Neural cell (in vitro differentiated cells): ENCODE results near the gene DUSP14. TPM values are rescaled to one million over a fixed set of nuclear protein-coding genes. Genes with fewer than 3 reads are reported as not detected.

Source experiments
- H2AFZ ChIP-seq: fragments of 200-600, 300-800 bp; sonication (generic), shearing (Covaris generic); 2 replicates; pipeline ENCODE4 v1.6.0; 2014; ENCODE audit warnings: low read depth, mild to moderate bottlenecking, antibody characterized with exemption, low read length, moderate library complexity
- H3F3A ChIP-seq: fragments of 200-600 bp; shearing (Covaris generic); 2 replicates; pipeline ENCODE4 v1.6.1; 2016; ENCODE audit warnings: mild to moderate bottlenecking, moderate library complexity, mixed read lengths, antibody characterized with exemption, low read length; ENCODE audit not compliant: insufficient read depth, poor library complexity, severe bottlenecking
- H3K27ac ChIP-seq: fragments of 200-600, 300-800 bp; sonication (generic), shearing (Covaris generic); 2 replicates; pipeline ENCODE4 v1.5.1; 2014; ENCODE audit warnings: mild to moderate bottlenecking, low read length, moderate library complexity
- H3K27me3 ChIP-seq: fragments of 300-800, 200-600 bp; sonication (generic), shearing (Covaris generic); 2 replicates; pipeline ENCODE4 v1.6.0; 2014; ENCODE audit warnings: mild to moderate bottlenecking, low read depth, low read length, moderate library complexity; ENCODE audit not compliant: insufficient read depth
- H3K36me3 ChIP-seq: fragments of 300-800, 200-600 bp; sonication (generic), shearing (Covaris generic); 2 replicates; pipeline ENCODE4 v1.5.1; 2014; ENCODE audit warnings: mild to moderate bottlenecking, antibody characterized with exemption, low read length, moderate library complexity; ENCODE audit not compliant: insufficient read depth
- H3K4me2 ChIP-seq: fragments of 300-800, 200-600 bp; sonication (generic), shearing (Covaris generic); 2 replicates; pipeline ENCODE4 v1.6.0; 2014; ENCODE audit warnings: mild to moderate bottlenecking, low read length
- H3K4me3 ChIP-seq: fragments of 300-800, 200-600 bp; sonication (generic), shearing (Covaris generic); 2 replicates; pipeline ENCODE4 v1.5.1; 2014; ENCODE audit warnings: mild to moderate bottlenecking, low read length, moderate library complexity
- H3K79me2 ChIP-seq: fragments of 200-600 bp; shearing (Covaris generic); replicated peaks from 2 replicates; pipeline ENCODE4 v1.6.0; 2014; ENCODE audit warnings: mild to moderate bottlenecking, low read length, moderate library complexity; ENCODE audit not compliant: insufficient read depth
- H3K9ac ChIP-seq: fragments of 300-800, 200-600 bp; sonication (generic), shearing (Covaris generic); 2 replicates; pipeline ENCODE4 v1.6.1; 2016; ENCODE audit warnings: mild to moderate bottlenecking, low read length, mixed read lengths
- H3K9me2 ChIP-seq: fragments of 200-600 bp; shearing (Covaris generic); 2 replicates; pipeline ENCODE4 v1.6.1; 2016; ENCODE audit warnings: mild to moderate bottlenecking, low read length, mixed read lengths; ENCODE audit not compliant: insufficient read depth
- H3K9me3 ChIP-seq: fragments of 200-600, 300-800 bp; sonication (generic), shearing (Covaris generic); 2 replicates; pipeline ENCODE4 v1.6.1; 2016; ENCODE audit warnings: mild to moderate bottlenecking, mixed run types, low read length, moderate library complexity, mixed read lengths
- H4K20me1 ChIP-seq: fragments of 200-600 bp; shearing (Covaris generic); 2 replicates; pipeline ENCODE4 v1.6.1; 2016; ENCODE audit warnings: mild to moderate bottlenecking, mixed run types; ENCODE audit not compliant: insufficient read depth
- CTCF ChIP-seq: fragments of 450-650 bp; IDR thresholded peaks from 2 replicates; pipeline ENCODE4 v1.5.1; 2014; ENCODE audit warnings: antibody characterized with exemption, mild to moderate bottlenecking, moderate library complexity; ENCODE audit not compliant: poor library complexity, severe bottlenecking
- EP300 ChIP-seq: fragments of 450-650 bp; conservative IDR thresholded peaks from 2 replicates; pipeline ENCODE4 v1.6.1; 2014; ENCODE audit warnings: antibody characterized with exemption, mild to moderate bottlenecking, moderate library complexity; ENCODE audit not compliant: poor library complexity, severe bottlenecking
- EZH2 ChIP-seq: fragments of 200-600, 300-800 bp; shearing (Covaris generic), sonication (generic); IDR thresholded peaks from 2 replicates; pipeline ENCODE4 v1.6.1; 2014; ENCODE audit warnings: antibody characterized with exemption, low read length, borderline replicate concordance, mild to moderate bottlenecking; ENCODE audit not compliant: insufficient read depth, poor library complexity, severe bottlenecking
- MXI1 ChIP-seq: fragments of 450-650 bp; conservative IDR thresholded peaks from 2 replicates; pipeline ENCODE4 v1.6.1; 2014; ENCODE audit warnings: antibody characterized with exemption, mild to moderate bottlenecking; ENCODE audit not compliant: poor library complexity, severe bottlenecking
- POLR2AphosphoS5 ChIP-seq: IDR thresholded peaks from 2 replicates; pipeline ENCODE4 v1.6.1; 2012
- RAD21 ChIP-seq: fragments of 450-650 bp; conservative IDR thresholded peaks from 2 replicates; pipeline ENCODE4 v1.6.1; 2014; ENCODE audit warnings: antibody characterized with exemption, mild to moderate bottlenecking, moderate library complexity
- REST ChIP-seq: IDR thresholded peaks from 2 replicates; pipeline ENCODE4 v1.6.1; 2012; ENCODE audit warnings: borderline replicate concordance
- SMC3 ChIP-seq: fragments of 450-650 bp; conservative IDR thresholded peaks from 2 replicates; pipeline ENCODE4 v1.6.1; 2014; ENCODE audit warnings: antibody characterized with exemption, mild to moderate bottlenecking, moderate library complexity; ENCODE audit not compliant: poor library complexity
- TAF1 ChIP-seq: IDR thresholded peaks from 2 replicates; pipeline ENCODE4 v1.6.1; 2012; ENCODE audit warnings: low read depth
- polyA plus RNA-seq: library from polyadenylated mRNA; depleted of rRNA; stranded (reverse); fragments of >200 nt; gene quantifications from 2 replicates; pipeline ENCODE4 v1.2.3, GENCODE V29; 2014

DUSP14 gene
- polyA plus RNA-seq, 1 donor from 2014 or later, result 19.7 TPM

- Histone ChIP-seq H3K9me3 (no peaks in the 10 kb centered on the region), H3K9me2 (no peaks in the 10 kb centered on the region), H3K27me3 (no peaks in the 10 kb centered on the region), H3F3A (no peaks in the 10 kb centered on the region), H3K27ac (no peak overlapping the region), H3K79me2 (no peaks in the 10 kb centered on the region), H3K4me2 (no peak overlapping the region), H3K9ac (no peak overlapping the region), H3K36me3 (peaks cover 6% of the 10 kb centered on the region), H2AFZ (no peak overlapping the region), H3K4me3 (no peak overlapping the region), H4K20me1 (no peaks in the 10 kb centered on the region)
- no peak for TF ChIP-seq TAF1
- TF ChIP-seq SMC3, result no peak
- no peak for TF ChIP-seq REST
- no peak for TF ChIP-seq RAD21
- TF ChIP-seq EZH2, result no peak
- TF ChIP-seq CTCF, result no peak
- no peak for TF ChIP-seq EP300
- TF ChIP-seq POLR2AphosphoS5, result no peak
- TF ChIP-seq MXI1, result no peak
Measured at GRCh38 chr17:37538981-37539659, 49.4 kb downstream of the DUSP14 start.

GRCh38 chr17:37541880-37542660 lies 52.4 kb downstream of the DUSP14 start:
- no peaks in the 10 kb centered on the region for H4K20me1 ChIP-seq
- no peaks in the 10 kb centered on the region for H3F3A ChIP-seq
- TF ChIP-seq TAF1, result no peak
- TF ChIP-seq SMC3, result no peak
- TF ChIP-seq POLR2AphosphoS5, result no peak
- TF ChIP-seq CTCF, result no peak
- no peak for TF ChIP-seq MXI1
- no peak for TF ChIP-seq RAD21
- no peak for TF ChIP-seq REST
- no peak for TF ChIP-seq EP300
- TF ChIP-seq EZH2, result no peak
- H3K9me2 ChIP-seq, result no peaks in the 10 kb centered on the region
- H3K27ac ChIP-seq, result no peak overlapping the region
- H3K27me3 ChIP-seq, result no peaks in the 10 kb centered on the region
- no peak overlapping the region for H2AFZ ChIP-seq
- H3K79me2 ChIP-seq, result no peaks in the 10 kb centered on the region
- no peak overlapping the region for H3K9ac ChIP-seq
- no peaks in the 10 kb centered on the region for H3K9me3 ChIP-seq
- H3K36me3 ChIP-seq, result peaks cover 6% of the 10 kb centered on the region
- H3K4me2 ChIP-seq, result no peak overlapping the region
- no peak overlapping the region for H3K4me3 ChIP-seq
